Activated CD8-positive, alpha-beta T cell treated with anti-CD3 and anti-CD28 coated beads for 36 hours (primary cell): ENCODE results near the gene SHC2. TPM values are rescaled to one million over a fixed set of nuclear protein-coding genes. Genes with fewer than 3 reads are reported as not detected.

Experiments used
- ATAC-seq: fragments of 200-7000 bp; cut with Tn5 transposase; one replicate; pipeline ENCODE4 v1.10.0; 2021; ENCODE audit warnings: mild to moderate bottlenecking, moderate library complexity
- CTCF ChIA-PET: fragments of 350-600 bp; sonication (Branson Sonifier 250); formaldehyde crosslinking; loops from one replicate; lab custom pipeline; 2021; ENCODE audit warnings: antibody characterized with exemption; lab: Charles Lee
- POLR2A ChIA-PET: fragments of 350-600 bp; sonication (Branson Sonifier 250); formaldehyde crosslinking; loops from one replicate; lab custom pipeline; 2021; ENCODE audit warnings: antibody characterized with exemption; lab: Charles Lee
- DNase-seq: peaks from one replicate; pipeline ENCODE4 v3.0.0-alpha.2; 2020
- H3K27ac Mint-ChIP-seq: one replicate; pipeline ENCODE4 v1.8.0; 2021; ENCODE audit warnings: mild to moderate bottlenecking, mixed read lengths
- H3K27me3 Mint-ChIP-seq: one replicate; pipeline ENCODE4 v1.8.0; 2021; ENCODE audit warnings: mixed read lengths
- H3K36me3 Mint-ChIP-seq: one replicate; pipeline ENCODE4 v1.8.0; 2021; ENCODE audit warnings: low read depth, mixed read lengths
- H3K4me1 Mint-ChIP-seq: one replicate; pipeline ENCODE4 v1.8.0; 2021; ENCODE audit warnings: low read depth, mixed read lengths
- H3K4me3 Mint-ChIP-seq: one replicate; pipeline ENCODE4 v1.8.0; 2021; ENCODE audit warnings: mild to moderate bottlenecking, moderate library complexity, mixed read lengths
- H3K9me3 Mint-ChIP-seq: one replicate; pipeline ENCODE4 v1.8.0; 2021; ENCODE audit warnings: mixed read lengths
- CTCF ChIP-seq: fragments of 200-600 bp; IDR thresholded peaks from one replicate; pipeline ENCODE4 v1.8.0; 2022; ENCODE audit warnings: antibody characterized with exemption, mild to moderate bottlenecking
- intact Hi-C: fragments of 100-400 bp; cut with micrococcal nuclease; formaldehyde crosslinking; loops from one replicate; pipeline ENCODE4 v1.10.0; 2022
- total RNA-seq, 2 experiments: library from RNA; stranded (reverse); gene quantifications; one replicate each; pipeline ENCODE4 v1.2.3, GENCODE V29; 2021

SHC2 gene
- total RNA-seq, 2 experiments from 2014 or later = 0.25 to 0.45 TPM

- Mint-ChIP-seq H3K4me3 (no peak overlapping the region), H3K36me3 (no peaks in the 10 kb centered on the region), H3K9me3 (peaks cover 2% of the 10 kb centered on the region), H3K27me3 (peaks cover 23% of the 10 kb centered on the region), H3K4me1 (peaks cover 6% of the 10 kb centered on the region), H3K27ac (no peak overlapping the region)
- CTCF ChIA-PET = no interaction called here
- TF ChIP-seq CTCF = no peak
- no peak for ATAC-seq
- intact Hi-C loops = no loop called here
- POLR2A ChIA-PET = no interaction called here
- DNase-seq = no peak
Measured at GRCh38 chr19:438416-438958, 22.3 kb downstream of the SHC2 start.

GRCh38 chr19:437041-437440 is 23.8 kb downstream of the SHC2 start:
- intact Hi-C loops = no loop called here
- no peaks in the 10 kb centered on the region for H3K36me3 Mint-ChIP-seq
- no peak for TF ChIP-seq CTCF
- peaks cover 6% of the 10 kb centered on the region for H3K4me1 Mint-ChIP-seq
- peaks cover 22% of the 10 kb centered on the region for H3K27me3 Mint-ChIP-seq
- POLR2A ChIA-PET = no interaction called here
- no peak overlapping the region for H3K27ac Mint-ChIP-seq
- peaks cover 2% of the 10 kb centered on the region for H3K9me3 Mint-ChIP-seq
- CTCF ChIA-PET = no interaction called here
- ATAC-seq (no peak), DNase-seq (no peak)
- H3K4me3 Mint-ChIP-seq = no peak overlapping the region

GRCh38 chr19:436413-436950 is 24.4 kb downstream of the SHC2 start:
- ChIA-PET POLR2A (no interaction called here), CTCF (no interaction called here)
- no peak for DNase-seq
- H3K4me3 Mint-ChIP-seq = no peak overlapping the region
- H3K27me3 Mint-ChIP-seq = peaks cover 17% of the 10 kb centered on the region
- peaks cover 5% of the 10 kb centered on the region for H3K4me1 Mint-ChIP-seq
- no peaks in the 10 kb centered on the region for H3K9me3 Mint-ChIP-seq
- no peak overlapping the region for H3K27ac Mint-ChIP-seq
- TF ChIP-seq CTCF = no peak
- H3K36me3 Mint-ChIP-seq = no peaks in the 10 kb centered on the region
- intact Hi-C loops = no loop called here
- no peak for ATAC-seq

GRCh38 chr19:435707-436412 is 25.0 kb downstream of the SHC2 start:
- DNase-seq (no peak), ATAC-seq (no peak)
- intact Hi-C loops = no loop called here
- peaks cover 15% of the 10 kb centered on the region for H3K27me3 Mint-ChIP-seq
- ChIA-PET POLR2A (no interaction called here), CTCF (no interaction called here)
- TF ChIP-seq CTCF = no peak
- peaks cover 1% of the 10 kb centered on the region for H3K36me3 Mint-ChIP-seq
- H3K4me1 Mint-ChIP-seq = no peaks in the 10 kb centered on the region
- peaks cover 1% of the 10 kb centered on the region for H3K9me3 Mint-ChIP-seq
- H3K27ac Mint-ChIP-seq = no peak overlapping the region
- no peak overlapping the region for H3K4me3 Mint-ChIP-seq

GRCh38 chr19:435056-435706 is 25.7 kb downstream of the SHC2 start:
- H3K9me3 Mint-ChIP-seq = peaks cover 1% of the 10 kb centered on the region
- peaks cover 13% of the 10 kb centered on the region for H3K27me3 Mint-ChIP-seq

More at GRCh38 chr19:435056-435706, 25.7 kb downstream of the SHC2 start:
- intact Hi-C loops = no loop called here
- ChIA-PET CTCF (no interaction called here), POLR2A (interaction anchor here (1.0 kb wide), 1 partner anchor 11 kb away, joined by 3 read pairs; no protein-coding TSS in a partner anchor)
- no peak for TF ChIP-seq CTCF
- no peak overlapping the region for H3K4me3 Mint-ChIP-seq
- ATAC-seq (no peak), DNase-seq (no peak)
- no peak overlapping the region for H3K27ac Mint-ChIP-seq
- H3K36me3 Mint-ChIP-seq = peaks cover 1% of the 10 kb centered on the region
- H3K4me1 Mint-ChIP-seq = no peaks in the 10 kb centered on the region
